Ovary (tissue), 3 donors: ENCODE results near the gene C1QTNF6.

Experiments used
- POLR2A ChIP-seq: fragments of 450-650 bp; IDR thresholded peaks from one replicate; pipeline ENCODE4 v1.6.1; 2017; ENCODE audit warnings: antibody characterized with exemption, mild to moderate bottlenecking, moderate library complexity
- TF ChIP-seq, protein P1 (sequence below), 3 donors: fragments of 450-650 bp in 2 of 3; fragments of 200-600 bp in 1 of 3; IDR thresholded peaks; one replicate each; pipeline versions ENCODE4 v1.5.1 to v1.8.0; 2016 to 2022; ENCODE audit warnings: antibody characterized with exemption in 3 of 3, mild to moderate bottlenecking in 1 of 3
- donor health status: DM: no; HTN: no; CAD: no.

- TF ChIP-seq, protein P1, sequence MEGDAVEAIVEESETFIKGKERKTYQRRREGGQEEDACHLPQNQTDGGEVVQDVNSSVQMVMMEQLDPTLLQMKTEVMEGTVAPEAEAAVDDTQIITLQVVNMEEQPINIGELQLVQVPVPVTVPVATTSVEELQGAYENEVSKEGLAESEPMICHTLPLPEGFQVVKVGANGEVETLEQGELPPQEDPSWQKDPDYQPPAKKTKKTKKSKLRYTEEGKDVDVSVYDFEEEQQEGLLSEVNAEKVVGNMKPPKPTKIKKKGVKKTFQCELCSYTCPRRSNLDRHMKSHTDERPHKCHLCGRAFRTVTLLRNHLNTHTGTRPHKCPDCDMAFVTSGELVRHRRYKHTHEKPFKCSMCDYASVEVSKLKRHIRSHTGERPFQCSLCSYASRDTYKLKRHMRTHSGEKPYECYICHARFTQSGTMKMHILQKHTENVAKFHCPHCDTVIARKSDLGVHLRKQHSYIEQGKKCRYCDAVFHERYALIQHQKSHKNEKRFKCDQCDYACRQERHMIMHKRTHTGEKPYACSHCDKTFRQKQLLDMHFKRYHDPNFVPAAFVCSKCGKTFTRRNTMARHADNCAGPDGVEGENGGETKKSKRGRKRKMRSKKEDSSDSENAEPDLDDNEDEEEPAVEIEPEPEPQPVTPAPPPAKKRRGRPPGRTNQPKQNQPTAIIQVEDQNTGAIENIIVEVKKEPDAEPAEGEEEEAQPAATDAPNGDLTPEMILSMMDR (IDR thresholded peaks at IDR 0.05), result no peak
- TF ChIP-seq POLR2A, result no peak
These were observed 18.2 kb upstream of the C1QTNF6 start for GRCh38 chr22:37206118-37206840.
